RKO (cell line): ENCODE data around the gene MAP7.

ENCODE experiments used
- DNase-seq: peaks from one replicate; pipeline ENCODE4 v3.0.0-alpha.2; 2016; ENCODE audit warnings: low spot score

Gene MAP7

DNA sequence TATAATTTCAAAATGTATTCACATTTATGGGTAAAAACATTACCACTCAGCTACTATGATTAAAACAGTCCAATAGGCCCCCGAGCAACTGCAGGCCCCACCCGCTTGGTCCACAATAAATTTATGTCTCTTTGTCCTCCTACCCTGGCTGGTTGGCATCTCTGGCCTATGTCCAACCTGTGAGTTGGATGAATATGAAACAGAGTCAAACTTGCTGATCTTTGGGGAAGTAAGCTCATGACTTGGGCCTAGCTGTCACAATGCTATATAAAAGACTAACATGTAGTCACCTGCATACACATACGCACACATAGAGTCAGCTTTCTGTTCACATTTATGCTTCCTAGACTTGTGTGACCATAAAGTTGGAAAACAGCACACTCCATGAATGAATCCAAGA lies 20.5 kb downstream of the MAP7 start:
- no peak for DNase-seq

DNA sequence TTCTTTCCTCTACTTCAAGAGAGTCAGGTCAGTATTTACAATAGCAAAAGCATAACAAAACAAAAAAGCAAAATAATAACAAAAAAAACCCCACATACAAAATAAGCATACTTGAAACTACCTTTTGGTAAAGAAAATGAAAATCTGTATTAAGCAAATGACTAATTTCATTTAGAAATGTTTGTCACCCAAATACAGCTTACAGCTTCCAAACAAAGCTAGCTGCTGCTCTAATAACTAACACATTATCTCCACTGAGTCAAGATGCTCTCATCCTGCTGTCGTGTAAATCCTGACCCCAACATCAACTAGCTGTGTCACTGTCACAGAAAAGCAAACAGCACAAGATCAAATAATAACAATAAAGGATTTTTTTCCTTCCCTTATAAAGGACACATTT lies 21.7 kb downstream of the MAP7 start:
- DNase-seq: no peak

DNA sequence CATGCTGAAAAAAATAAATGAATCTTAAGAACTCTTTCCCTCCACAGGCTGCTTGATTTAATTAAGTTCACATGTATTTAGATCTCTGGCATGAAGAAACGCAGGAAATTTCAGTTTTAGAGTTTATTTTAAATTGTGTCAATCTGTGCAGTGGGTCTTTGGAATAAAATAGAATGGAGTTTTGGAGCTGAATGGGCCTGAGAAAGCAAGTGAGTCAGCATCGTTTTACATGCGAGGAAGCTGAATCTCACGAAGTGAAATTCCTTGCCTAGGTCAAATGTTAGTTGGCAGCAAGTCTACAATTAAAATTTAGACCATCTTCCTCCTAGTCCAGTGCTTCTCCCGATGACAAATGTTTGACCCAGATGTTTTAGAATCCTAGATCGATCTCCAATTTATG lies 22.4 kb downstream of the MAP7 start:
- DNase-seq: no peak

DNA sequence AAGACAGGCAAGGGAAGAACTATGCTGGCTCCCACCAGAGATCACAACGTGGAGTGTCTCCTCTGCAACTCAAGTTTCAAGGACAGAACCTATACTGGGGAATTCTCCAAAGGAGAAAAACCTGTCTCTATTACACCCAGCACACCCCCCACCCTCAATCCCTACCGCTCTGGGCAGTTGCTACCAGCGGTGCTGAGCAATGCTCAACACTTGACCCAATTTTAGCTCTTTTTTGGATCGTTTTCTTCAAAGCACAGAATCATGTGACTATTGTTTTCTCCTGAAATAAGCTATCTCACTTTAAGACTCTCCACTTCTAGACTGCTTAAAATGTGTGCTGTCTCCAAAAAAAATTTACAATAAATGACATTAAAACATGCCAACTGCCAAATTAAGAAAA lies 23.3 kb downstream of the MAP7 start:
- no peak for DNase-seq

DNA sequence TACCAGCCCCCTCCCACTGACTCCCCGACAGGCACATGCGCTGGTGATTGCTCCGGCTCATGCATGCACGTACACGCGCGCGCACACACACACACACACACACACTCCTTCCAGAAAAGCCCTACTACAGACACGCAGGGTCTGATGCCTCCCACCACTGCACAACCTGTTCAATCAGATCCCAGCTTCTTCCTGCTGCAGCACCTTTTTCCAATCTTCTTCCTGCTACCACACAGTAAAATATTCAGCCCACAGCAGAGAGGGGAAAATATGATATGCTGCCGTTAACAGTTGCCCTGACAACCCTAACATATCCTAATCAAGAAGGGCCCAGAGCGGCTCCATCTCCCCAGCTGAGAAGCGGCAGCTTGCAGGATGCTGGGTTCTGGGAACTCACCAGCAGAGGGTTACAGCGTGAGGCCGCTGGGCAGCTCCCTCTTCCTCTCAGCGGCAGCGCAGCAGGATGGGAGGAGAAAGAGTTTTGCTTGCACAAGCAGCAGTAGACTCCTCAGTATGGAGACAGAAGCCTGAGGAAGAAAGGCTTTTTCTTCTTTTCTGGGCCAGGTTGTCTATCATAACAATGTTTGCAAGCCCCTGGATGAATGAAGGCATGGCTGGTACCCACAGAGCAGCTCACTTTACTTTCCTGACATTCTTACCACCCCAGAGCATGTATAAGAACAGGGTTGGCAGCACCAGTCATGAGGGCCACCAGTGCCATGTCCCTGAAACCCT lies 23.9 kb downstream of the MAP7 start:
- DNase-seq: no peak

DNA sequence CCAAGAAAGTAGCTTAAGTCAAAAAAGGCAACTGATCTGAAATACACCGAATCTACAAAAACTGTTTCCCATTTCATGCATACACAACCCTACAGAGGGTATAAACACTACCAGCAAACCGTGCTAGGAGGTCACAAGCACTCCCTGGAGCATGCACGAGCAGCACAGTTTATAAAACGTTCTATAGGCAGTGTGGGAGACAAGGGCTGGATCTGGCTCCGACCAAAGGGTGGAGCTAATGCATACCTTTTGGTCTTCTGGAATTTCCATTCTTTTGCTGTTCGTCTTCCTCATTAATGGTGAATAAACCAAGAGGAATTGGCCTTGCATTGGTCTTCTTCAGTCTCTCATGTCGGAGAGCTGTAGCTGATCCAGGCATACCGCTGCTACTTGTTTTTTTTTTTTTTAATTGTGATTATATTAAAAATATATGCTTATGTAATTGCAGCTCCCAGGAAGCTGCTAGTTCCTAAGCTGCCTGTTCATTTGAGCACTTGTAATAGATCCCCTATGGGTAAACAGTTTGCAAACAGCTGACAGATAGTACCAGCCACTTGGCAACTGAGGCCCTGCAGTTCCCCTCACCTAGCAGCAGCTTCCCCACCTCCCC lies 24.5 kb downstream of the MAP7 start:
- DNase-seq: no peak

DNA sequence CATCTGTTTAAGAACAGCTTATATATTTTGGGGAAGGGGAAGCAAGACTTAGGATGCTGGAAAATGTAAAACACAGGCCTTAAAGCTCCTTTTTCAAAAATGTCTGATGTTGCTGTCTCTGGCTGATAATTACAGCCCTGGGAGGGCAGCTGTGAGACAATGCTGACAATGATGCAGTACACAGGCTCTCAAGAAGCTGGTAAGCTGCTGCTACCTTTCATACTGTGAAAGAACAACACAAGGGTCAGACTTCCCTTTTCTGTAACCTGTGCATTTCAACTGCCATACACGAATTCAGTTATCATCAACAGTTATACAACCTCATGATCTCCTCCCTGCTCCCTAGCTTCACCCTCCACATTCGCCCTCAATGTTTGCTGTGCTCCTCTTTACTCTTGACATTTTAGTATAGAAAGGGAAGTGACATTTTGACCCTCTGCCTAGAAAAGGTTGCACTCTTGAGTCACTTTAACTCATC lies 25.2 kb downstream of the MAP7 start:
- DNase-seq: no peak

DNA sequence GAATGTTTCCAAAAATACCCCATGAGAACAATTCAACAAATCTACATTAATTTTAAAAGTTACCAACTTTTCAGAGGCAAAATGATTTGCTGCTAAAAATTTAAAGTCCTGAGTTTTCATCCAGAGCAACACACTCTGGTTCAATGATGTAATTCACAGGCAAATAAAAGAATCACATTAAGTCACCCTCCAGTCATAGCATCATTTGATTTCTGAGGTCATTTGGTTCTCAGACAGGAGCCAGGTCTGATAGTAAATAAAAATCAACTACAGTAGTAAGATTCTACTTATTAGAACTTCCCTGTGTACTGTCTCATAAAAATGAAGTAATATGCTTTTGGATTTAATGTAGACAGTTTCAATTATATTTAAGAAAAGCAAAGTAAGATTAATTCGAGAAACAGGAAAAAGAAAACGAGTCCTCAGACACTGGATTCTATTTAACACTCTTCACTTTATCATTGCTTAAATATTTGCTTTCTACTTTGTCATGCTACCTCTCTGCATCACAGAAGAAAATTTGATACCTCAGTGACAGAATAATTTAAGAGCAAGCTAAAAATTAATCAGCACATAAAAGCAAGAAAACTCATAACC lies 25.8 kb downstream of the MAP7 start:
- no peak for DNase-seq

DNA sequence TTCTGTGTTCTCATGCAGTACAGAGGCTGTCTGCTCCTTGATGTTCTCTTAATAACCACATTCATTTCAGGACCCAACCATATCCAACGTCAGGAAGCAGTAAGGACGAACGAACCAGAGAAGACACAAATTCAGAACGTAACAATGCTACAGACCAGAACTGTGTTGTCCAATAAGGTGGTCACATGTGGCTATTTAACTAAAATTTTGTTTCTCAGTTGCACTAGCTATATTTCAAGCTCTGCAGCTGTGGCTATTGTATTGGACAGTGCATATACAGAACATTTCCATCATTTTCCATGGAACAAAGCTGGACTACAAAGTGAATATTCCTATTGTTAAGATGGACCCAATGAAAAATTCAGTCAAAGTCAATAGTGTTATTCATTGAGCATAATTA lies 27.0 kb downstream of the MAP7 start:
- no peak for DNase-seq

DNA sequence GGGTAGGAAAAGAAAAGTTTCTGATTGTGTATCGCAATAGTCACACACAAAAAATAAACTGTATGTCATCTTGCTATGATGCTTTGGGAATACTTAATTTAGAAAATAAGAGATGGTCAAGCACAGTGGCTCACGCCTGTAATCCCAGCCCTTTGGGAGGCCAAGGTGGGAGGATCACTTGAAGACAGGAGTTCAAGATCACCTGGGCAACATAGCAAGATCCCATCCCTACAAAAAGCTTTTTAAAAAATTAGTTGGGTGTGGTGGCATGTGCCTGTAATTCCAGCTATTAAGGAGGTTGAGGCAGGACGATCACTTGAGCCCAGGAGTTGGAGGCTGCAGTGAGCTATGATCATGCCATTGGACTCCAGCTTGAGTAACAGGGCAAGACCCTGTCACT lies 27.6 kb downstream of the MAP7 start:
- no peak for DNase-seq

DNA sequence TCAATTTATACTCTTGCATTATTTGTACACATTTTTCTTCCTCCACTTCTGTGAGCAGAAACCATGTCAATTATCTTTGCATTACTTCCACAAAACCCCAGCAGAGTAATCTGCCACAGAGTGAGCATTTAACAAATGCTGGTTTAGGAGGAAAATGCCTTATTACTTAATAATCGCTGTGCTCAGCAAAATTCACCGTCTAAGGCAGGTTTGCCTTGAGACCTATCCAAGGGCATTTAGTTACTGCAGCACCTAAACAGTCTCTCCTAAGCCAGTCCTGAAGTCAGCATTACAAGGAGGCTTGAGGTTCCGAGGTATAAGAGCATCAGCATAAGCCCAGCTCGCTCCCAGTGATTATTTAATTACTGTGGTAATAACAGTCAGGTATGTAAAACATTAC lies 28.3 kb downstream of the MAP7 start:
- DNase-seq: no peak

DNA sequence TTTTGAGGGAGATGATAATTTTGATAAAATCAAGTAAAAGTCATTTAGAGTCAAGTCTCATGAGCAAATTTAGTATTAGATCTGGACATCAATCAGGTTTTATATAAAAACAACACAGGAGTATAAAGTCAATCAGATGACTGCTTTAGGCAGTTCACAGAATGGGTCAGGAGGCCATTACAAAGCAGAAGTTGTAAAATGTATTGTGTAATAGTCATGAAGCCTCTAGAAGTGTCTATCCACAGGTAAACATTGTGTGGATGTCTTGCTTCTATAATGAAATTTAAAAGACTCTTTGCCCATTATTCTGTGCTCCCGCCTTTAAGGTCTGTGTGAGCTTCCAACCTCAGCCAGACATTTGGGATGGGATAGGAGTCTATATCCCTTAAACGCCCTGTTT lies 28.8 kb downstream of the MAP7 start:
- DNase-seq: no peak

DNA sequence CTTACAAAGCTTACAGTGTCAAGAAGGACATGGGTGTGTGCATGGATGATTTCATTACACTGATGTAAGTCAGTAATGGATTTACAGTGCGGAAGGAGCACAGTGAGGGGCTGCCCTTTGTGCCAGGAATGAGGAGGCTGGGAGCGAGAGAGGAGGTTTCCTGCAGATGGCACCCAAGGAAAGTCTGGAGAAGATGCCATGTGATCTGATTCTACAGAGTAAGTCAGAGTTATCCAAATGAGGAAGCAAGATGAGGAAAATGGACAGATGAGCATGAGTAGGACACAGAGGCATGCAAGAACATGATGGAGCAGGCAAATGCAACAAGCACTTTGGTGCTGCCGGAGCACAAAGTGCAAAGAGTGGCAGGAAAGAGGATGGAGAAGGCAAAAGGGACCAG lies 29.7 kb downstream of the MAP7 start:
- no peak for DNase-seq

DNA sequence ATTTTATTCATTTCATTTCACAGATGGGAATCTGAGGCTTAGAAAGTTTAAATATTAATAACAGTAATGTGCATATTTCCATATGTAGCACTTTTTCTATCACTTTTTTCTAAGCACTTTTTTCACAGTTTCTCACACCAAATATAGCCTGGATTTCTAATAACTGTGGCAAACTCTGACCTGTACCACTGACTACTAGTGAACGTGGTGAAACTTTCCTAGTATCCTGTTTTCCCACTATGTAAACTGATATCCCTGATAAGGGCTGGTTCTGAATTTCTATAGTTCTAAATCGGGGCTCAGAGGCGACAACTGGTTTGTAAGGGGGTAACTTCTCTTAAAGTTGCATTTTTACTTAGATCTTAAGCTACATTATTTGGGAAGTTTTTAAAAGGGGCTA lies 32.6 kb downstream of the MAP7 start:
- DNase-seq: no peak

DNA sequence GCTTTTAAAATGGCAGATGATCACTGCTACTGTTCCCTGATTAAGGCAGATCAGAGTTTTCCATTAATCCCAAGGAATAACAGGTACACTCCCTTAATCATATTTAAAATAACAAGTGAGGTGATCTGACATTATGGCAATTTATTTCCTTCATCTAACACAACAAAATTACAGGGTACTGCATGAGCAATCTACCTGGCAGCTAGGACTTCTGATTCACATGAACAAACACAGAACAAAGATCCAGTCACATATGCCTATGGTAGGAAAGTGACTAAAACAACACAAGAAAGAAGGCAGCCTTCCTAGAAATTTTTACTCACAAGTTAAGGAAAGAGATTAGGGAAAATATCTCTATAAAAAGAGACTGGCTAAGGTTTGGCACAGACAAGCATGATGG lies 33.2 kb downstream of the MAP7 start:
- no peak for DNase-seq

DNA sequence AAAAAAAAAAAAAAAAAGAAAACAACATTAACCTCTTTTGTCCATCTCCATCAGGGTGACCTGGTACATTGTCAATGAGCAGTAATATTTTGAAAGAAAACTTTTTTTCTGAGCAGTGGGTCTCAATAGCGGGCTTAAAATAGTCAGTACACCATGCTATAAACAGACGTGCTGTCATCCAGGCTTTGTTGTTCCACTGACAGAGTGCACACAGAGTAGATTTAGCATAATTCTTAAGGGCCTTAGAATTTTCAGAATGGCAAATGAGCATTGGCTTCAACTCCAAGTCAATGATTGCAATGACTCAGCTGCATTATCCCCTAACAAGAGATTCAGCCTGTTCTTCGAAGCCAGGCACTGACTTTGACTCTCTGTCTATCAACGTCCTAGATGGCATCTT lies 35.6 kb downstream of the MAP7 start:
- no peak for DNase-seq

DNA sequence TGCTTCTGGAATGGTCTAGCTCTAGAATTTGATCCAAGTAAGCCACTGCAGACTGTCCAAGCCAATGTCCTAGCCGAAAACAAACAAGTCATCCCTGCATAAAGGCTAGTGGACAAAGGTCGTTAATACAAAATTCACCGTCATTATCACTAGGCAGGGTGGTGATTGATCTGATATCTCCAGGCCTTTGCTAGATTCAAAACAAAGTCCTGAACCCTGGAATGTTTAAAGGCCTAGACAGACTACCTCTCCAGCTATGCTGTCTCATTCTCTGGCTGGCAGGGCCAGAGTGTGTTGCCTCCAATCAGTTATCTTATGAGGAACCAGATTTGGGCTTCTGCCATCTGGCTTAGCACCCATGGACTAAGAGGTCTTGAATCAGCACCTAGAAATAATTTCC lies 38.3 kb downstream of the MAP7 start:
- DNase-seq: no peak

DNA sequence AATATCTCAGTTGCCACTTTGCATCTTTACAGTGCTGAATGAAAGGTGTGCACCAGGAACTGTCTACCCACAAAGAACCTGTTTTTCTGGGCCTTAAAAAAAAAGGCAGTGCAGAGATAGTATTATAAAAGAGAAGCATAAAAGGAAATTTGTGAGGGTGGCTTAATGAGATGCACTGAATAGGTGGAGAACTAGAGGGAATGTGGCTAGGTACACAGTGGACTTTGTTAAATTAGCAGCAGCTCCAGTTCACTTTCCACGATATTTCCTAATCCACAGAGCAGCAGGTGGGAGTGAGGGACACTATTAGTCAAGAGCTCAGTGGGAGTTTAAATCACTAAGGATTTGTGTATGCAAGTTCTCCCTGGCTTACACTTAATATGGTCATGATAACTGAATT lies 38.8 kb downstream of the MAP7 start:
- no peak for DNase-seq

DNA sequence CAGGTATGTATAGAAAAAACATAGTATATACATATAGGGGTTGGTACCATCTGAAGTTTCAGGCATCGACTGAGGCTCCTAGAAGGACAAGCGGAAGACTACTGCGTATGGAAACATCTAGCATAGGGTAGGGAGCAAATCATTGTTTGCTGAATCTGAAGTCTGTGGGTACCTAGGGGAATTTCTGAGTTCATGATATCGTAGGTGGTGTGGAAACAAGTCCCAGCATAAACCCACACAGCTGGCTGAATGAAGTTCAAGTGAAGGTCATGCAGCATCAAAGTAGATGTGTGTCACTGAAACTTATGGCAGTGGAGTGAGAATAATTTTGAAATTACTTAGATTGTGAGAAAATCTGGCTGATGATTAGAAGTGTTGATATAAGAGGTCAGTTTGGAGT lies 39.4 kb downstream of the MAP7 start:
- DNase-seq: no peak

DNA sequence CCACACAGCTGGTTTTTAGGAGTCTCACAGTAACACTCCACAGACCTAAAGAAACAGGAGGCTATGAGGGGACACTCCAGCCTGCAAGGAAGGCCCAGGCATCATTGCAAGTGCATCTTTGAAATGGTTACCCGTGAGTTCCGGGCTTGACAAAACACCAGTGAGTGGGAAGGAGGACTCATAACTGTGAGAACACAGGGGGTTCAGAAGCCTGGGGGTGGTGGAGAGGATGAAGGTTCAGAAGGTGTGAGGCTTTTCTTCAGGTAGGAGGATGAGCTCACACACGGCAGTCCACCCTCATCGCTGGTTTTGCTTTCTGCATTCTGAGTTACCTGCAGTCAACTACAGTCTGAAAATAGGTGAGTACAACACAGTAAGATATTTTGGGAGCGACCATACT lies 39.9 kb downstream of the MAP7 start:
- no peak for DNase-seq

DNA sequence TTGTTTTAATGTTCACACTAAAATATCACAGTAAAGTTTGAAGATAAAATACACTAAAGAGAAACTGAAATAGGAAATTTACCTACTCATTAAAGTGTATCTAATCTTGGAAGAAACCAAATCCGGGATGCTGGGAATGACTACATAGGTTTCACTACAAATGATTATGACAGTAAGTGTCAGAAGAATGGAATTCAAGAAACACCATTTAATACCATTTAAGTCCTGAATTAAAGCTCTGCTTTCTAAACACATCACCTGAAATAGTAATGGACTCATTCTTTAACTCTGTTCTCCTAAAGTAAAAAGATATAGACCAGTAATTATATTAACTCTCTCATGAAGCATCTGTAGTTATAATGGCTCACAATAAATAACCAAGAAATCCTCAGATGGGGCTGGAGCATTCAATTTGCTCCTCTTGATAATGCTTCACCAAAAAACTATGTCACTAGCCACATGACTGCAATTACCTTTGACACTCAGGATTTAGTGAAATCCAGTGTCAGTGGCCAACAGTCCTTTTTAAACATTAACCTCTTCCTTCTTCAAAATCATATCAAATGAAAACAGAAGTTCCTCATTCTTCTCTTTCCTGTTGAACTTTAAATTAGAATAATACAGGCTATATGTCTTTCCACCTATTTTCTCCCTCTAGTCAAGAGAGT lies 41.4 kb downstream of the MAP7 start:
- no peak for DNase-seq

DNA sequence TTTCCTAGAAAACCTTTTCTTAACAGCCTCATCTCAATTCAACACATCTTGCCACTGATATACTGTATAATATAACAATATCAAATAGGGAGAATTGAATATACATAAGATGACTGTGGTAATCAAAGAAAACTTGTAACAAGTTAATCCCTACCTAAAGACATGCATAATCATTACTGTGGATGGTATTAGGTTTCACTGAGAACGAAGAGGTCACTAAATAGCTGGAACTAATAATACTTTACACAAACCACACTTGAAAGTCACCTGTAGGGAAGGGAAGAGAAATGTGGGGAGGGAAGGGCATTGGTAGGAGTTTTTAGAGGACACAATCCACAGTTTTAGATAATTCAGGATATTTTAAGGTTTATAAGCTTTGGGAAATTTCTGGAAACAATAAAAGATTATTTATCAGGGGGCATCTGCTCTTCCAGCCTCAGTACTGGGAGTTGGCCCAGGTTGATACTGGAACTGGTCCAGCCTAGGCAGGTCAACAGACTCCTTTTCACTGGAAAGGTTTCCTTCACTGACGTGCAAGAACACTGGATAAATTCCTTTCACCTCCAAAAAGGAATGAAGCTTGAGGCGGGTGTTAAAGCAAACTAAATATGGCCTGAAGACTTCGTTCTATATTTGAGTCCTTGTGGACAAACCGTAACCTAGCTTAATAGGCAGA lies 44.0 kb downstream of the MAP7 start:
- DNase-seq: no peak
